H1 (cell line): Measurements from ENCODE around the gene FECH. TPM values are rescaled to one million over a fixed set of nuclear protein-coding genes. Genes with fewer than 3 reads are reported as not detected.
A peak's percentile ranks its signal among the peaks of the same experiment; 100 is the strongest.

Experiments
- CTCF ChIA-PET: fragments of 300-600 bp; sonication (Branson Sonifier 250); formaldehyde crosslinking; loops from one replicate; lab custom pipeline; 2021; ENCODE audit not compliant: partially characterized antibody; lab: Charles Lee
- POLR2A ChIA-PET: fragments of 300-600 bp; sonication (Branson Sonifier 250); formaldehyde crosslinking; loops from one replicate; lab custom pipeline; 2021; ENCODE audit warnings: inconsistent platforms; ENCODE audit not compliant: partially characterized antibody; lab: Charles Lee
- DNase-seq, 2 experiments: peaks; one replicate each; pipeline versions ENCODE4 v3.0.0 to v3.0.0-alpha.2; 2010 to 2022; ENCODE audit warnings: low spot score in 2 of 2, low read depth in 1 of 2, mixed read lengths in 1 of 2
- FAIRE-seq: peaks from 2 replicates; lab custom pipeline; 2011; peaks lifted over from hg19 to GRCh38; lab: Jason Lieb, UNC
- H2AFZ ChIP-seq: 2 replicates; pipeline ENCODE4 v1.8.1; 2012; ENCODE audit warnings: low read length, inconsistent platforms
- H2AK5ac ChIP-seq: 2 replicates; pipeline ENCODE4 v1.6.1; 2013; ENCODE audit warnings: low read depth, low read length
- H2BK120ac ChIP-seq: replicated peaks from 2 replicates; pipeline ENCODE3; 2013; ENCODE audit warnings: low read depth, low read length, inconsistent platforms
- H2BK12ac ChIP-seq: 2 replicates; pipeline ENCODE4 v1.6.1; 2013; ENCODE audit warnings: low read depth, low read length
- H2BK15ac ChIP-seq: 2 replicates; pipeline ENCODE4 v1.6.1; 2013; ENCODE audit warnings: low read length
- H2BK20ac ChIP-seq: 2 replicates; pipeline ENCODE4 v1.6.1; 2013; ENCODE audit warnings: low read length
- H2BK5ac ChIP-seq: 2 replicates; pipeline ENCODE4 v1.6.1; 2013; ENCODE audit warnings: low read depth, low read length
- H3K14ac ChIP-seq: 2 replicates; pipeline ENCODE4 v1.6.1; 2013; ENCODE audit warnings: inconsistent platforms; ENCODE audit not compliant: insufficient read length
- H3K18ac ChIP-seq: 2 replicates; pipeline ENCODE4 v1.6.1; 2013; ENCODE audit warnings: low read length; ENCODE audit errors: extremely low read depth
- H3K23ac ChIP-seq: 2 replicates; pipeline ENCODE4 v1.6.1; 2013; ENCODE audit warnings: inconsistent platforms; ENCODE audit not compliant: insufficient read length
- H3K23me2 ChIP-seq: 2 replicates; pipeline ENCODE4 v1.6.1; 2013; ENCODE audit warnings: low read depth, low read length
- H3K27ac ChIP-seq: 2 replicates; pipeline ENCODE4 v1.6.1; 2011; ENCODE audit warnings: low read depth, low read length, inconsistent platforms
- H3K27me3 ChIP-seq, 4 experiments: replicated peaks in 1 of 4; 1 replicate in 1 of 4; 2 replicates in 3 of 4; pipeline versions ENCODE4 v1.6.1 to v1.8.1; 2011 to 2013; ENCODE audit warnings: low read length in 3 of 4, mild to moderate bottlenecking in 3 of 4, inconsistent platforms in 2 of 4, mixed read lengths in 2 of 4, moderate library complexity in 1 of 4; ENCODE audit not compliant: control insufficient read depth in 3 of 4, insufficient read depth in 3 of 4; ENCODE audit errors: extremely low read depth in 1 of 4
- H3K36me3 ChIP-seq, 4 experiments: 2 replicates each; pipeline versions ENCODE4 v1.6.1 to v1.8.1; 2011 to 2013; ENCODE audit warnings: mild to moderate bottlenecking in 4 of 4, low read length in 3 of 4, moderate library complexity in 2 of 4, control low read depth in 1 of 4, inconsistent platforms in 1 of 4; ENCODE audit not compliant: insufficient read depth in 4 of 4, control insufficient read depth in 2 of 4
- H3K4ac ChIP-seq: replicated peaks from 2 replicates; pipeline ENCODE3; 2013; ENCODE audit warnings: low read length, low read depth, mixed read lengths, inconsistent platforms; ENCODE audit not compliant: insufficient read length
- H3K4me1 ChIP-seq, 4 experiments: replicated peaks in 1 of 4; 1 replicate in 1 of 4; 2 replicates in 3 of 4; pipeline versions ENCODE4 v1.6.1 to v1.8.1; 2011 to 2013; ENCODE audit warnings: low read length in 3 of 4, inconsistent platforms in 2 of 4, mixed read lengths in 1 of 4; ENCODE audit not compliant: insufficient read depth in 4 of 4, control insufficient read depth in 3 of 4
- H3K4me2 ChIP-seq, 2 experiments: 2 replicates each; pipeline versions ENCODE4 v1.6.1 to v1.8.1; 2011 to 2013; ENCODE audit warnings: low read depth in 2 of 2, low read length in 2 of 2, control low read depth in 1 of 2, inconsistent platforms in 1 of 2, mild to moderate bottlenecking in 1 of 2; ENCODE audit not compliant: insufficient read depth in 1 of 2
- H3K4me3 ChIP-seq, 4 experiments: fragments of 200-600, 300-600 bp in 1 of 4; sonication (generic), shearing (Covaris generic), sonication (Bioruptor Twin) in 1 of 4; 2 replicates each; pipeline versions ENCODE4 v1.5.1 to v1.8.1; 2011 to 2016; ENCODE audit warnings: low read length in 4 of 4, low read depth in 3 of 4, control low read depth in 2 of 4, inconsistent platforms in 2 of 4, mild to moderate bottlenecking in 2 of 4, mixed read lengths in 1 of 4, moderate library complexity in 1 of 4; ENCODE audit not compliant: insufficient read depth in 2 of 4; ENCODE audit errors: extremely low read depth in 1 of 4
- H3K56ac ChIP-seq: replicated peaks from 2 replicates; pipeline ENCODE3; 2013; ENCODE audit warnings: low read depth, mild to moderate bottlenecking, mixed read lengths, low read length, inconsistent platforms; ENCODE audit not compliant: insufficient read length
- H3K79me1 ChIP-seq: 2 replicates; pipeline ENCODE4 v1.6.1; 2013; ENCODE audit warnings: low read depth, low read length, control low read depth
- H3K79me2 ChIP-seq, 2 experiments: 2 replicates each; pipeline versions ENCODE4 v1.6.1 to v1.8.1; 2012 to 2013; ENCODE audit warnings: low read length in 2 of 2, mild to moderate bottlenecking in 2 of 2, inconsistent platforms in 1 of 2; ENCODE audit not compliant: insufficient read depth in 2 of 2, control insufficient read depth in 1 of 2
- H3K9ac ChIP-seq, 4 experiments: replicated peaks in 1 of 4; 1 replicate in 1 of 4; 2 replicates in 3 of 4; pipeline versions ENCODE4 v1.6.1 to v1.8.1; 2011 to 2013; ENCODE audit warnings: low read depth in 3 of 4, low read length in 3 of 4, control low read depth in 2 of 4, mild to moderate bottlenecking in 2 of 4, moderate library complexity in 2 of 4, inconsistent platforms in 1 of 4; ENCODE audit errors: extremely low read depth in 1 of 4
- H3K9me3 ChIP-seq, 2 experiments: 2 replicates each; pipeline versions ENCODE4 v1.6.1 to v1.8.1; 2012 to 2013; ENCODE audit warnings: mild to moderate bottlenecking in 2 of 2, moderate library complexity in 2 of 2, control low read depth in 1 of 2, inconsistent platforms in 1 of 2, low read depth in 1 of 2, low read length in 1 of 2, mixed read lengths in 1 of 2; ENCODE audit not compliant: insufficient read depth in 2 of 2
- H4K20me1 ChIP-seq, 2 experiments: replicated peaks in 1 of 2; 2 replicates each; pipeline versions ENCODE3 to v1.8.1; 2011 to 2013; ENCODE audit warnings: inconsistent platforms in 2 of 2, low read length in 2 of 2, mild to moderate bottlenecking in 1 of 2; ENCODE audit not compliant: insufficient read depth in 2 of 2, control insufficient read depth in 1 of 2
- H4K5ac ChIP-seq: 2 replicates; pipeline ENCODE4 v1.6.1; 2013; ENCODE audit warnings: low read length, low read depth, mixed read lengths, inconsistent platforms; ENCODE audit not compliant: insufficient read length
- H4K8ac ChIP-seq: 2 replicates; pipeline ENCODE4 v1.8.0; 2013; ENCODE audit warnings: mild to moderate bottlenecking, moderate library complexity, low read length, inconsistent platforms; ENCODE audit not compliant: insufficient read depth; ENCODE audit errors: extremely low read depth
- H4K91ac ChIP-seq: replicated peaks from 2 replicates; pipeline ENCODE3; 2013; ENCODE audit warnings: low read length, mixed read lengths, inconsistent platforms; ENCODE audit not compliant: insufficient read length
- BCL11A ChIP-seq, 2 experiments: IDR thresholded peaks; one replicate each; pipeline ENCODE4 v1.6.1; 2011; ENCODE audit warnings: low read depth in 2 of 2, low read length in 2 of 2, mild to moderate bottlenecking in 2 of 2
- CBX5 ChIP-seq: fragments of 300-800, 300-1000 bp; sonication (generic); IDR thresholded peaks from 2 replicates; pipeline ENCODE4 v1.7.1; 2016; ENCODE audit warnings: antibody characterized with exemption, low read length, low read depth
- CBX8 ChIP-seq: fragments of 300-800, 300-1000 bp; sonication (generic); IDR thresholded peaks from 2 replicates; pipeline ENCODE4 v1.7.1; 2016; ENCODE audit warnings: low read depth, low read length, borderline replicate concordance
- MAX ChIP-seq: IDR thresholded peaks from 2 replicates; pipeline ENCODE4 v1.6.1; 2012; ENCODE audit warnings: inconsistent platforms
- RFX5 ChIP-seq: IDR thresholded peaks from 2 replicates; pipeline ENCODE4 v1.6.1; 2011; ENCODE audit warnings: low read depth, low read length, improper control_type of control experiment, borderline replicate concordance
- SIX5 ChIP-seq: IDR thresholded peaks from 2 replicates; pipeline ENCODE4 v1.6.1; 2011; ENCODE audit warnings: mild to moderate bottlenecking, low read depth, low read length
- TAF1 ChIP-seq: IDR thresholded peaks from 2 replicates; pipeline ENCODE4 v1.6.1; 2011; ENCODE audit warnings: mild to moderate bottlenecking, low read depth, low read length
- TAF7 ChIP-seq: optimal IDR thresholded peaks from 2 replicates; pipeline ENCODE3; 2011; ENCODE audit warnings: low read depth, mild to moderate bottlenecking, inconsistent platforms, low read length, moderate library complexity, borderline replicate concordance
- TCF12 ChIP-seq: IDR thresholded peaks from 2 replicates; pipeline ENCODE4 v1.6.1; 2011; ENCODE audit warnings: low read depth, mild to moderate bottlenecking, low read length
- WGBS, 2 experiments: shearing (Covaris generic) in 1 of 2; methylation state at CpG; one replicate each; pipeline versions ENCODE4 v1.1.6 to v1.1.7; 2013 to 2015; ENCODE audit warnings: low lambda C conversion rate in 2 of 2, mixed read lengths in 2 of 2, inconsistent platforms in 1 of 2, low coverage in 1 of 2, missing lambda C conversion rate in 1 of 2; ENCODE audit not compliant: insufficient replicate concordance in 2 of 2, insufficient coverage in 1 of 2, insufficient read length in 1 of 2; ENCODE audit errors: extremely low coverage in 1 of 2, missing lambda C conversion rate in 1 of 2; 5-methylcytosine and 5-hydroxymethylcytosine counted together
- polyA plus RNA-seq, 7 experiments: library from polyadenylated mRNA; depleted of rRNA in 3 of 7; stranded (reverse) in 5 of 7; unstranded in 2 of 7; fragments of >200 nt in 5 of 7; fragments of 200-250 nt in 2 of 7; gene quantifications; 1 replicate in 5 of 7; 2 replicates in 1 of 7; 4 replicates in 1 of 7; pipeline versions ENCODE4 v1.2.1 to v1.2.3, GENCODE V29; 2011 to 2013; ENCODE audit warnings: missing spikeins in 2 of 7, mixed read lengths in 2 of 7
- total RNA-seq: library from RNA; stranded (reverse); fragmentation: NEBNext Ultra II Directional; extraction: Animal tissue kit (Norgen Biotek cat#: 25700); gene quantifications from 2 replicates; pipeline ENCODE4 v1.2.1, GENCODE V29; 2021

Gene FECH
- total and polyA plus RNA-seq, 2 of the 8 experiments (the other 6 are each of a cell fraction or from before 2014, with no cell fraction given) = 13.1 to 26.6 TPM

DNA sequence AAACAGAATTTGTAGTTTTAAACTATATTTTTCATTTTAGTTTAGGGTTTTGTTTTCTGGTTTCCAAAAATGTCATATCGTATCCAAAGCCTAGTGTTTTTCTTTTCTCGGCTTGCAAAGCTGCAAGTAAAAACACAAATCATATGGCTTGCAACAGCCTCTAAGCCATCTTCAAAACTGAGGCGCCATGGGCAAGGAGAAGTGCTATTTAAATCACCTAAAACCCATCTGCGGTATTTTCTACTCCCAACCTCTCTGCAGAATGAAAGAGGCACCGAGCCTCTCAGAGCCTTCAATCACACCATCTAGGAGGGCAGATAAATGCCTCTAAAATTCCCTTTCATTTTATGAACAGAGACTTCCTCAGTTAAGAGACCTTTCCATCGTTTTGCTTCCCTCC, 25.2 kb downstream of the FECH start:
- H3K23ac ChIP-seq = no peak overlapping the region
- H3K79me1 ChIP-seq = no peaks in the 10 kb centered on the region
- no peak overlapping the region for H4K8ac ChIP-seq
- H4K5ac ChIP-seq = no peak overlapping the region
- no peak overlapping the region for H4K91ac ChIP-seq
- 0 out of 4 replicates have a peak overlapping the region, but pooled peaks of 1 of the 2 experiments have one; percentile 18 for H3K4me2 ChIP-seq
- H2AK5ac ChIP-seq = no peak overlapping the region
- H3K14ac ChIP-seq = no peak overlapping the region
- no peaks in the 10 kb centered on the region for H3K27me3 ChIP-seq
- no peak overlapping the region for H2BK20ac ChIP-seq
- no peaks in the 10 kb centered on the region for H4K20me1 ChIP-seq
- DNase-seq (no peak), FAIRE-seq (no peak)
- CTCF ChIA-PET = interaction anchor here (0.5 to 2.6 kb wide), 20 partner anchors 8 to 1241 kb away, joined by 3 to 11 read pairs (median 4); no protein-coding TSS in a partner anchor
- no peaks in the 10 kb centered on the region for H3K79me2 ChIP-seq
- H3K9ac ChIP-seq = no peak overlapping the region
- 0 out of 2 replicates have a peak overlapping the region, but pooled peaks have one; percentile 34 for H3K18ac ChIP-seq
- H3K9me3 ChIP-seq = no peaks in the 10 kb centered on the region
- H2BK5ac ChIP-seq = no peak overlapping the region
- no peak overlapping the region for H2AFZ ChIP-seq
- H3K4ac ChIP-seq = no peak overlapping the region
- no peak overlapping the region for H2BK120ac ChIP-seq
- no peak overlapping the region for H2BK15ac ChIP-seq
- POLR2A ChIA-PET = no interaction called here
- H3K36me3 ChIP-seq = peaks cover 0 to 4% (median 1%) of the 10 kb centered on the region in 4 experiments; a peak in 1 of 8 replicates
- no peak overlapping the region for H3K27ac ChIP-seq
- no peak overlapping the region for H3K56ac ChIP-seq
- 76% methylated on average over 6 of the region's 6 CpGs; no CpG with 5 or more reads in 1 of the 2 experiments for WGBS, 2 experiments
- no peak overlapping the region for H2BK12ac ChIP-seq
- H3K4me1 ChIP-seq = peaks cover 0 to 6% (median 3%) of the 10 kb centered on the region in 4 experiments; a peak in 4 of 7 replicates
- H3K23me2 ChIP-seq = no peaks in the 10 kb centered on the region
- no peak overlapping the region for H3K4me3 ChIP-seq
- TF ChIP-seq CBX8 = no peak
- no peak for TF ChIP-seq RFX5
- no peak for TF ChIP-seq BCL11A (IDR thresholded peaks at IDR 0.05; ENCODE audit: low read depth in 2 of 2, low read length in 2 of 2)
- TF ChIP-seq MAX = no peak
- no peak for TF ChIP-seq CBX5
- no peak for TF ChIP-seq TCF12
- no peak for TF ChIP-seq TAF1
- TF ChIP-seq SIX5 = no peak
- no peak for TF ChIP-seq TAF7
